ENCODE data around the gene USP10. TPM values are rescaled to one million over a fixed set of nuclear protein-coding genes. Genes with fewer than 3 reads are reported as not detected.

The USP10 gene
- total RNA-seq, 4 donors from 2014 or later: 49.1 to 70.2 (median 60.0) TPM

GRCh38 chr16:84754956-84755672 is 55.3 kb downstream of the USP10 start:
- H3K27ac ChIP-seq: peak overlapping the region in 2 of 4 donors; percentile 24 to 60
- ATAC-seq: no peak
- TF ChIP-seq POLR2A (IDR thresholded peaks at IDR 0.05) (no peak), CTCF (IDR thresholded peaks at IDR 0.05) (no peak), EP300 (IDR thresholded peaks at IDR 0.05) (no peak), POLR2AphosphoS5 (IDR thresholded peaks at IDR 0.05) (no peak)
- WGBS, 2 donors (ENCODE audit: low coverage in 1 of 2): 60 to 71% methylated on average over 10 to 17 of the region's 17 CpGs
- H3K36me3 ChIP-seq: no peaks in the 10 kb centered on the region
- no peaks in the 10 kb centered on the region for H3K9me3 ChIP-seq
- H3K27me3 ChIP-seq: no peaks in the 10 kb centered on the region
- H3K4me3 ChIP-seq: no peak overlapping the region
- peaks cover 0 to 85% (median 24%) of the 10 kb centered on the region in 3 donors for H3K4me1 ChIP-seq

- no peak for ATAC-seq
- no peak overlapping the region for H3K27ac ChIP-seq
- H3K4me1 ChIP-seq: peaks cover 0 to 68% (median 22%) of the 10 kb centered on the region in 3 donors
- no peak overlapping the region for H3K4me3 ChIP-seq
- TF ChIP-seq EP300 (IDR thresholded peaks at IDR 0.05) (no peak), POLR2A (IDR thresholded peaks at IDR 0.05) (no peak), POLR2AphosphoS5 (IDR thresholded peaks at IDR 0.05) (no peak), CTCF (IDR thresholded peaks at IDR 0.05) (no peak)
- no peaks in the 10 kb centered on the region for H3K27me3 ChIP-seq
- H3K9me3 ChIP-seq: no peaks in the 10 kb centered on the region
- peaks cover 0 to 16% of the 10 kb centered on the region in 2 donors for H3K36me3 ChIP-seq
- WGBS, 2 donors (ENCODE audit: low coverage in 1 of 2): 0 to 57% methylated on average over 1 of the region's 2 CpGs
These were observed 57.0 kb downstream of the USP10 start for GRCh38 chr16:84756830-84757229.

GRCh38 chr16:84758627-84759026 is 58.8 kb downstream of the USP10 start:
- Histone ChIP-seq H3K9me3 (no peaks in the 10 kb centered on the region), H3K4me1 (peaks cover 0 to 52% (median 22%) of the 10 kb centered on the region in 3 donors), H3K27ac (peak overlapping the region in 2 of 4 donors; percentile 15 to 42), H3K27me3 (no peaks in the 10 kb centered on the region), H3K4me3 (no peak overlapping the region), H3K36me3 (peaks cover 0 to 26% of the 10 kb centered on the region in 2 donors)
- 41 to 46% methylated on average over 5 to 7 of the region's 7 CpGs for WGBS, 2 donors (ENCODE audit: low coverage in 1 of 2)
- no peak for TF ChIP-seq POLR2AphosphoS5 (IDR thresholded peaks at IDR 0.05)
- no peak for TF ChIP-seq CTCF (IDR thresholded peaks at IDR 0.05)
- TF ChIP-seq POLR2A (IDR thresholded peaks at IDR 0.05): no peak
- TF ChIP-seq EP300 (IDR thresholded peaks at IDR 0.05): no peak
- no peak for ATAC-seq

- H3K4me3 ChIP-seq: no peak overlapping the region
- TF ChIP-seq EP300 (IDR thresholded peaks at IDR 0.05) (no peak), CTCF (IDR thresholded peaks at IDR 0.05) (no peak), POLR2AphosphoS5 (IDR thresholded peaks at IDR 0.05) (no peak), POLR2A (IDR thresholded peaks at IDR 0.05) (no peak)
- no peaks in the 10 kb centered on the region for H3K27me3 ChIP-seq
- peak; percentile 14 for ATAC-seq
- peaks cover 0 to 31% of the 10 kb centered on the region in 2 donors for H3K36me3 ChIP-seq
- peak overlapping the region in 2 of 4 donors; percentile 15 to 42 for H3K27ac ChIP-seq
- no peaks in the 10 kb centered on the region for H3K9me3 ChIP-seq
- peaks cover 0 to 48% (median 18%) of the 10 kb centered on the region in 3 donors for H3K4me1 ChIP-seq
- 42 to 57% methylated on average over 6 to 8 of the region's 8 CpGs for WGBS, 2 donors (ENCODE audit: low coverage in 1 of 2)
These were observed 59.3 kb downstream of the USP10 start for GRCh38 chr16:84759061-84759460.

GRCh38 chr16:84759906-84760305 is 60.1 kb downstream of the USP10 start:
- Histone ChIP-seq H3K36me3 (peaks cover 0 to 38% of the 10 kb centered on the region in 2 donors), H3K27me3 (no peaks in the 10 kb centered on the region), H3K9me3 (no peaks in the 10 kb centered on the region), H3K4me1 (peaks cover 0 to 39% (median 10%) of the 10 kb centered on the region in 3 donors), H3K27ac (no peak overlapping the region), H3K4me3 (no peak overlapping the region)
- 92% methylated on average over 3 of the region's 3 CpGs for WGBS, 2 donors (ENCODE audit: low coverage in 1 of 2)
- ATAC-seq: no peak
- TF ChIP-seq POLR2A (IDR thresholded peaks at IDR 0.05) (no peak), CTCF (IDR thresholded peaks at IDR 0.05) (no peak), POLR2AphosphoS5 (IDR thresholded peaks at IDR 0.05) (no peak), EP300 (IDR thresholded peaks at IDR 0.05) (no peak)
